HG02981 (cell line): ENCODE data around the gene ZBTB40.

Source experiments
- ATAC-seq: cut with Tn5 transposase; IDR thresholded peaks from one replicate; pipeline ENCODE4 v1.9.1; 2021; ENCODE audit warnings: mild to moderate bottlenecking, moderate library complexity; ENCODE audit not compliant: unreplicated experiment

ZBTB40 gene

GRCh38 chr1:22431965-22432364, 19.7 kb upstream of the ZBTB40 start:
- ATAC-seq: no peak

DNA sequence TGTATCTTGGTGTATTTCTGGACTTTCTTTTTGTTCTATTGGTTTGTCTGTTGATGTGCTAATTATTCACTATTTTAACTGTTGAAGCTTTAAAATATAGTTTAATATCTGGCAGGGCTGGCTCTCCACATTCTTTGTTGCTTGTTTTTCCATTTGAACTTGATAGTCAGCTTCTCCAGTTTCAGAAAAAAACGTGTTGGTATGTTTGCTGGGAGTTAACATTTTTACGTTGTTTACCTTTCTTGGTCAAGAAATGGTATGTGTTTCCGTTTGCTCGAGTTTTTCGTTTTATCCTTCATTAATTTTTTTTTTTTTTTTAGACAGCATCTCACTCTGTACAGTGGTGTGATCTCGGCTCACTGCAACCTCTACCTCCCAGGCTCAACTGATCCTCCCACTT, 16.9 kb upstream of the ZBTB40 start:
- ATAC-seq: no peak

- no peak for ATAC-seq
Observed at GRCh38 chr1:22436948-22437347, 14.7 kb upstream of the ZBTB40 start.

- ATAC-seq: no peak
Observed at GRCh38 chr1:22437573-22437972, 14.1 kb upstream of the ZBTB40 start.

DNA sequence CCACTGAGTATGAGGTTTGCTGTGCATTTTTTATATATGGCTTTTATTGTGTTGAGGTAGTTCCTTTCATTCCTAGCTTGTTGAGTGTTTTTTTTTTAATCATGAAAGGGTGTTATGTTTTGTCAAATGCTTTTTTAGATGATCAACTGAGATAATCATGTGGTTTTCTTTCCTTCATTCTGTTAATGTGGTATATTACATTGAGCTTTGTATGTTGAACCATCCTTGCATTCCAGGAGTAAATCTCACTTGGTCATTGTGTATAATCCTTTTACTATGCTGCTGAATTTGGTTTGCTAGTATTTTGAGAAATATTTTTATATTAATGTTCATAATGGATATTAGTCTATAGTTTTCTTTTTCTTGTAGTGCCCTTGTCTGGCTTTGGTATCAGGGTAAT, 11.1 kb upstream of the ZBTB40 start:
- no peak for ATAC-seq

DNA sequence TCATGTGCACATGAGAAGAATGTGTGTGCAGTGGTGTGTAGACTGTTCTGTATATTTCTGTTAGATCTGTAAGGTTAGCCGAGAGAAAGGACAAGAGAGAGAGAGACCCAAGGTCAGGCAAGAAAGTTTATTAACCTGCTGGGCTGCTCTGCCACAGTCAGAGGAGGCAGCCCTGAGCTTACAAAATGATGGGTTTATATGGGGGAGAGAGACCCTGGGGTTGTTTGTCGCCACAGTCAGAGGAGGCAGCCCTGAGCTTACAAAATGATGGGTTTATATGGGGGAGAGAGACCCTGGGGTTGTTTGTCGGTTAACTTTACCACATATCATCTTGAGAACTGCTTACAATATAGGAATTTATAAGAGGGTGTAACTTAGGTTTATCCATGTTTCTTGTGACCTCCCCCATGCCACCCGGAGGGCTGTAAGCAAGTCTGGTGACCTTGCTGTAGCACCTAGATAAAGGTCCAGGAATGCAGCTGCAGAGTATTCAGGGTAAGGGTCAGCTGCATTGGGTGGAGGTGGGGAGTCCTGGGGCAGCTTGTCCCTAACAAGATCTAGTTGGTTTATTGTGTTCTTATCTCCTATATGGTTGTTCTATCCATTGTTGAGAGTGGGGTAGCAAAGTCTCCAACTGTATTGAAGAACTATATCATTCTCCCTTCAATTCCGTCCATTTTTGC, 9.3 kb upstream of the ZBTB40 start:
- ATAC-seq: no peak

- ATAC-seq: no peak
Observed at GRCh38 chr1:22443332-22443731, 8.3 kb upstream of the ZBTB40 start.

GRCh38 chr1:22444856-22445255, 6.8 kb upstream of the ZBTB40 start:
- no peak for ATAC-seq

- ATAC-seq: no peak
Observed at GRCh38 chr1:22447621-22448111, 4.0 kb upstream of the ZBTB40 start.

DNA sequence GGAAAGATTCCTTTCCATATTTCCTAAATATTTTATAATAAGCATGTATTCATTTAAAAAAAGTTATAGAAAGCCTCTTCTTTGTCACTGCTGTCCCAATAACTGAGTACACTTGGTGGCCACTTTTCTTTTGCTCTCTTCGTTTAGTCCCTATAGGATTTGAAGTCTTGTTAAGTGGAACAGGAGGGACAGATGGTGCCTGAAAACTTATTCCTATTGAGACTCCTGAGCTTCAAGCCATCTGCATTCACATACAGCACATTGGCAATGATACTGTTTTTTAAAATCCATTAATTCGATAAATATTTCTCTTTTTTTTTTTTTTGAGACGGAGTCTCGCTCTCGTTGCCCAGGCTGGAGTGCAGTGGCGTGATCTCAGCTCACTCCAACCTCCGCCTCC, 2.0 kb upstream of the ZBTB40 start:
- no peak for ATAC-seq

- ATAC-seq: no peak
Observed at GRCh38 chr1:22450351-22451021, 1.2 kb upstream of the ZBTB40 start.

DNA sequence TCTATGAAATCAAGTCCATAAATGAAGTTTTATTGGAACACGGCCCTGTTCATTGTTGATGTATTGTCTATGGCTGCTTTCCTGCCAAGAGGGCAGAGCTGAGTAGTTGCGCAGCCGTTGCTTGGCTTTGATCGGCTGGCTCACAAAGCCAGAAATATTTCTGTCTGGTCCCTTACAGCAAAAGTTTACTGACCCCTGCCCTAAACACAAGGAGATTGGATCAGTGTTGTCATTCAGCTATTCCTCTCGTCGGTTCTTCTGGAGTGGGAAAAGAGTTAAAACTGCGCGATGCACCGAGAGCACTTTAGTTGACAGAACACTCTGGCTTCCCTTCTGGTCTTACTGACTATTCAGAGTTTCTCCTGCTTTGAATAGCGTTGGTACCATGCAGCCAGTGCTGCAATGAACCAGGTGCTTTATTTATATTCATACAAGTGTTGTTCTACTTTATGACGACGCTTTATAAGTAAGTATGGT, 868 bp downstream of the ZBTB40 start:
- peak; percentile 22 for ATAC-seq

DNA sequence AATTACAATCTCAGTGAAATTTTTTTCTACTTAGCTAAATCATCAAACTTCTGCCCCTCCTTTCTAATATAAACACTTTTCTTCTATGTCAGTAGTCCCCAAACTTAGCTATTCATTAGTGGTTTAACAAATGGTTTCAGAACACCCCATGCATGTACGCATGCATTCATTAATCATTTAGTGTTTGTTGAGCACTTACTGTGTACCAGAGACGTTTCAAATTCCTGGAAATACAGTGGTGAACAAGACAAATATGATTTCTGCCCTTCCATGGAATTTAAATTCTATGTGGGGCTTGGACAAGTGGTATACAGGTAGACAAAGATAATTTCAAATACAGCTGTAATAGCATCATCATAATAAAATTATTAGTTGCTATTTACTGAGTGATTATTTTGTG, 1.5 kb downstream of the ZBTB40 start:
- no peak for ATAC-seq

DNA sequence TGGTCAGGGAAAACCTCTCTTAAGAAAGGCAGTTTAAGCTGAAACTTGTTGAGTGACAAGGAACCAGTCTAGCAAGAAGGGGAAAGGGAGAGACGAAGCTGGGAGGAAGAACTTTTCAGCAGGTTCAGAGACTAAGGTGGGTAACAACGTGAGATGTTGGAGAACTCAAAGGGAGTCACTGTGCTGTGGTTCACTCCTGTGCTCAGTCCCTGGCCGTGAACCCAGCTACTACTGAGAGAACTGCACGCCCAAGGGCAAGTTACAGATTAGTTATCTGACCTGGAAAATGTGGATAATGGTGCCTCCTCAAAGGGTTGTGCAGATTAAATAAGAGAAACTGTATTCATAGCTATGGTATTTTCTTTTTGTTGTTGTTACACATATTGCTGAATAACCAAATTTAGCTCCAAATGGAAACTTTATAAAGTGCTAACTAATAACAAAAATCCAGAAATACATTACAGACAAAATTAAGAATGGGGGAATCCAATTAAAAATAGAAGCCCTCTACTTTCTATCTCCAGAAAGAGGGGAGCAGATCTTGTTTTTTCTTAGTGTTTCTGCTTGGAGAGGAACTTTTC, 2.9 kb downstream of the ZBTB40 start:
- ATAC-seq: no peak

GRCh38 chr1:22457345-22457744, 5.7 kb downstream of the ZBTB40 start:
- ATAC-seq: no peak

DNA sequence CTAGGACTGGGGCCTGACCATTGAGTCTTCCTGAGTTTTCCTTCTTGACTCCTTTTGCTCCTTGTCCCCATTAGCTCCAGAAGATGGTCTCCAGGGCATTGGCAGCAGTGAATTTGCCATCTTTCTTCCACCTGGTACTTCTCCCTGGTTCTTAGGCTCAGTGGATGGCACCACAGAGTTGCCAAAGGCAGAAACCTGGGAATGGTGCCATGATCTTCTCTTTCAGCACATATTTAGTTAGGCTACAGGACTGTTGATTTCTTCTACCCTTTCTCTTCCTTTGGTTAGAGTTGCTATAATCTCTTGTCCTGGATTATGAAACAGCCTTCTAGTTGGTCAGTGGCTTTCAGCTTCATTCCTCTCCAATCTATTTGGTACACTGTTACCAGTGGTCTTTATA, 6.2 kb downstream of the ZBTB40 start:
- no peak for ATAC-seq

DNA sequence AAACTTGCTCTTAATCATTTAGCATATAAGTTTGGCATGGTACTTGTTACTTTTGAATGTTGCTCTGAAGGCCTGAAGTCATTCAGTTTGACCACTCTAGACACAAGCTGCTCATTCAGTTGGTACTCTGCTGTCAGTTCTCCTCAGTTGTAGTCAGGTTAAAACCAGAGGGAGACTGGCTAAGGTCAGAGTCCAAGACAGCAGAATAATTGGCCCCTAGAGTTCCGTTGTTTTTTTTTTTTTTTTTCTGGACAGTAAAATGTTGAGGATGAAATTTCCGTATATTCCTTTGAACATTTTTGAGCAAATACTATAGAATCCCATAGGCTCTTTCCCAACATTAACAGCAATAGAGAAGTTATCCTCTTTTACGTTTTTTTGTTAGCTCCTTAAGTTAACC, 9.4 kb downstream of the ZBTB40 start:
- ATAC-seq: no peak

GRCh38 chr1:22461678-22462527, 10.3 kb downstream of the ZBTB40 start:
- no peak for ATAC-seq

DNA sequence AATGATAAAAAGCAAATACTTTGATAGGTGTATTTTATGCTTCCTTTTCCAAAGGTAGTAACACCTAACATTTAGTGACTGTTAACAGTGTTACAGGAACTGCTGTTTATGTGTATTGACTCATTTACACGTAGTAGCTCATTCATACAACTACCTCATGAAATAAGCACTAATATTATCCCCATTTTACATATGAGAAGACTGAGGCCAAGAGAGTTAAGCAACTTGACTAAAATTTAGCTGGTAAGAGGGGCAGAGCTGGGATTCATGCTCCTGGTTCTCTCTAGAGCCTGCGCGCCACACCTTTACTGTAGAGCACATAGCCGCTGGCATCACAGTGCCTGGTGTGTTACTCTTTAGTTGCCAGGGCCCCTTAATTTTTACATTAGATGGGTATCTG, 11.3 kb downstream of the ZBTB40 start:
- no peak for ATAC-seq

DNA sequence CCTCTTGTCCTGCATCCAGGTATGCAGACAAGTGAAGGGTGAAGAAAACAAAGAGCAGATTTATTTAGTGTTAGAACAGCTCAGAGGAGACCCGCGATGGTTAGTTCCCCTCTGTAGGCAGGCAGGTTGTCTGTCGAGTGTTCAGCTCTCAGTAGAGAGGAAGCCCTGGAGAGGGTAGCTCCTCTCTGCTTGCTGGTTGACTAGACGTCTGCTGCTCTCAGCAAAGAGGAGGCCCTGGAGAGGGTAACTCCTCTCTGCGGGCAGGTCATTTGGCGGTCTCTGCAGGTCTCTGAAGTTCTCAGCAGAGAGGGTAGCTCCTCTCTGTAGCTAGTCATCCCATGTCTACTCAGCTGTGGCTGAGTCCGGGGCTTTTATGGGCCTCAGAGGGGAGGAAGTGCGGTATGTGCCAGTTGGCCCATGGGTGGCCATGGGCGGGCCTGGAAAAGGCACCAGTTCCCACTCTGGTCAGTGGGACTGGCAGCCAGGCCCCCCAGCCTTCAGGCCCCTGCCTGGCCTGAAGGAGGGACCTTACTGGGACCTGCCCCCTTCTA, 13.4 kb downstream of the ZBTB40 start:
- no peak for ATAC-seq

GRCh38 chr1:22465671-22466070, 14.0 kb downstream of the ZBTB40 start:
- no peak for ATAC-seq
